ENCODE measurements around the gene MRC1.
"Not testable (repeated sequence)": the region's sequence is repeated elsewhere in the genome, so short reads cannot be mapped to it uniquely, and the experiment has no call there.

MRC1 gene

DNA sequence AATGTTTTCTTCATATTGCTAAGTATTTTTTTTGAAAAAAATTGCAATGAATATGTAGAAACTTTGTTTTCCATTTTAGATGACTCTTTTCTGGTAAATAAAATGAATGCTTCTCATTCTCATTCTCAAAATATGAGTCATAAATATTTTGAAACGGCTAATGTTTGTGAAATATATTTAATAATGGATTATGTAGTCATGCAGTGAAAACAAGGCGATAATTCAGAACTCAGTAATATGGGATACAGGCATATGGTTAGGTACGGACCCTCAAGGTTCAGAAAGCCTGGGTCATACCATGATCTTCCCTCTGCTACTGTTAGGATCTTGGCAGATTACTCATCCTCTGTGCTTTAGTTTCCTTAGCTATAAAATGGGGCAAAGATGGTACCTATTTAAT is 96.3 kb downstream of the MRC1 start:
- DNase-seq: no peak

DNA sequence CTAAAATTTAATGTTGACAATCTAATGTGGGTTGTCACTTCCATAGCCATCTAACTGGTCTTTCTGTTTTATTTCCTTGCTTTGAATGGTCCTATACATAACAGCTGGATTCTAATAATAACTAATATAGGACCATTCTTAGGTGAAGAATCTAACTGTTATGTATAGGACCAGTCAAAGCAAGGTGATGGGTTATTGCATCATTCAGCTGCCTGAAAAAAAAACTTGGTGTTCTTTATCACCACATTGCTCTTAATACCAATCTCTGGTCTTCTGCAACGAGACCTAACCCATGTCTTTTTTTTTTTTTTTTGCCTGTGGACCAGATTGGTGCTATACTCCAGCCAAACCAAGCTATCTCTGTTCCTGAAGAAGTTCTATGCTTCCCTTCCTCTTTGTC is 96.9 kb downstream of the MRC1 start:
- DNase-seq: no peak

DNA sequence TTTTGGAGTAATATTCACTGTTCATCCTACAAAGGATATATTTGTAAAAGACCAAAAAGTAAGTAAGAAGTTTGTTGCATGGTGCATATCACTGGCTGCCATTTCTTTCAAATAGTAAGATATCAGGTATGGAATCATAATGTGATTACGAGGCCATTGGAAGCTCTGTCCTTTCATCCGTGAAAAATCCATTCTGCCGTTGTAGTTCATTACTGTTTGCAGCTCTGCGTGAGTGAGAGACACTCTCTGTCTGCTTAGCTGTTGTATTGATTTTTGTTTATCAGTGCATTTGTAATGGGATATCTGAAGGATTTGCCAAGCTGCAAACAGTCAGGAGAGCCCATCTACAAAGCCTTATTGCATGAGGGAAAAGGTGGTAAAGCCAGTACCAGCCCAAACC is 98.5 kb downstream of the MRC1 start:
- no peak for DNase-seq

DNA sequence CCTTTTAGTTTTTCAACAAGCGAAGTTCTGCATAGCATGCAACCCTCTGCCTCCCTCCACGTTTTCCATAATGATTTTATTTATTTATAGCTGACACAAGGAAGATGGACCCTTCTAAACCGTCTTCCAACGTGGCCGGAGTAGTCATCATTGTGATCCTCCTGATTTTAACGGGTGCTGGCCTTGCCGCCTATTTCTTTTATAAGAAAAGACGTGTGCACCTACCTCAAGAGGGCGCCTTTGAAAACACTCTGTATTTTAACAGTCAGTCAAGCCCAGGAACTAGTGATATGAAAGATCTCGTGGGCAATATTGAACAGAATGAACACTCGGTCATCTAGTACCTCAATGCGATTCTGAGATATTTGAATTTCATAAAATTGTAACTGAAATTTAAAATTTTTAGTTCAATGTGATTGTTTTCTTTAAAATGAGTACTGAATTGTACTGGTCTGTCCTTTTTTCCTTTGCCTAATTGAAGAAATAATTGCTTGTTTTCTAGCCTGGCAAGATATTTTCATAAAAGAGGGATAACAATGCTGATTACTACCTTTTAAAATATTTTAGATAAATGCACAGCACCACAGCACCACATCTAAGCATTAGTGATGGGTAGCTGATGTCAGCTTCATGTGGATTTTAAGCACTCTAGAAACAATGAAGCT is 101.1 kb downstream of the MRC1 start:
- DNase-seq: peak in 9 of 56 donors; percentile 1 to 24 (median 3)

DNA sequence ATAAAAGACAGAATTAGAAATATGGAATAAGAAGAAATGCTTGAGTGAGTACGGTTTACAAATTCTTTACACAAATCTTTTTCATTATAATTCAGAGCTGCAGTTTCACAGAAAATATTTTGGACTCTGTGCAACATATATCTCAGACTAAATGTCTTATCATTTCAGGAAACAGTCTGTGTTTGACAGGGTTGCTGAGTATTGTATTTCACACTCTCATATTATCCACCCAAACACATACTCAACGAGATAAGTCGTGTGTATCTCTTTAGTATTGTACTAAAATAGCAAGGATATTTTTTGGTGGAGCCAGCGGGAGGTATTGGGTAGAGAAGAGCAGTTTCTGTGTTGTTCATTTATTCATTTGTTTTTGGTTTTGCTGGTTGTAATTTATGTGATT is 103.6 kb downstream of the MRC1 start:
- DNase-seq: no peak

DNA sequence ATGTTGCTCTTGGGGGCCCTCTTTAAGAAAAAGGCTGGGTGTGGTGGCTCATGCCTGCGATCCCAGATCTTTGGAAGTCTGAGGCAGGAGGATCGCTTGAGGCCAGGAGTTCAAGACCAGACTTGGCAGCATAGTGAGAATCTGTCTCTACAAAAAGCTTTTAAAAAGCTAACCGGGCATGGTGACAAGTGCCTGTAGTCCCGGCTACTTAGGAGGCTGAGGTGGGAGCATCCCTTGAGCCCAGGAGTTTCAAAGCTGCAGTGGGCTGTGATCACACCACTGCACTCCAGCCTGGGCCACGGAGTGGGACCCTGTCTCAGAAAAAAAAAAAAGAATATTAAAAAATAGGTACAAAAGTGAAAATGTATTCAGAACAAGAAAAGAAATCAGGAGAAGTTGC is 104.5 kb downstream of the MRC1 start:
- no peak for DNase-seq

DNA sequence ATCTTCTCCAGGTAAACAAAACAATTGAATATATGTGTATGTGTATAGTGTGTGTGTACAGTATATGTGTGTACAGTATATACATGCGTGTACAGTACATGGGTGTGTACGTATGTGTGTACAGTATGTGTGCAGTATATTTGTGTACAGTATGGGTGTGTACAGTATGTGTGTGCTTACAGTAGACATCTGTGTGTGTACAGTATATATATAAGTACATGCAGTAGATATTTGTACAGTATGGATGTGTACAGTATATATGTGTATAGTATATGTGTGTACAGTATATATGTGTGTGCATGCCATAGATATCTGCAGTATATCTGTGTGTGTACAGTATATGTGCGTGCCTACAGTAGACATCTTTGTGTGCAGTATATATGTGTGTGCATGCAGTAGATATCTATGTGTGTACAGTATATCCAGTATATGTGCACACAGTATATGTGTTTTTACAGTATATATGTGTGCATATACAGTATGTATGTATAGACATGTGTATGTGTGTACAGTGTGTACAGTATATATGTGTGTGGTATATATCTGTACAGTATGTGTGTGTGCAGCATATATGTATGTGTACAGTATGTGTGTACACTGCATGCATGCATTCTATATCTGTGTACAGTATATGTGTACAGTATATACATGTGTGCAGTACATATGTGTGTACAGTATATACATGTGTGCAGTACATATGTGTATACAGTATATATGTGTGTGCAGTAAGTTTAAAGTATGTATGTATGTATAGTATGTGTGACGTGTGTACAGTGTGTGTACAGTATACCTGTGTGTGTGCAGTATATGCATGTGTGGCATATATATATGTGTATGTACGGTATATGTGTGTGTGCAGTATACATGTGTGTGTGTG is 105.3 kb downstream of the MRC1 start:
- DNase-seq: no peak

DNA sequence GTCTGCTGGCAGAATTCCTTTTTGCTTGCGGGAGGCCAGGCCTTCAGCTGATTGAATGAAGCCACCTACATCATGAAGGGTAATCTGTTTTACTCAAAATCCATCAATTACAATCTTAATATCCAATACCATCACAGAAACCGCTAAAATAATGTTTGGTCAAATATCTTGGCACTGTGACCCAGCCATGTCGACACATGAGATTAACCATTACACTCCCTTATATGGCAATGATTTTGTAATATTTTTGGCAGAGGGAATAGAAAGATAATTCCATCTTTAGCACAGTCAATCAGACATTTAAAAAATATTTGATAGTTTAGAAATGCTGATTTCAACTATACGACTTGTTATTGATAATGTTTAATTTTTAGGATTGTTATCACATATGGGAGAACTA is 106.0 kb downstream of the MRC1 start:
- no peak for DNase-seq

DNA sequence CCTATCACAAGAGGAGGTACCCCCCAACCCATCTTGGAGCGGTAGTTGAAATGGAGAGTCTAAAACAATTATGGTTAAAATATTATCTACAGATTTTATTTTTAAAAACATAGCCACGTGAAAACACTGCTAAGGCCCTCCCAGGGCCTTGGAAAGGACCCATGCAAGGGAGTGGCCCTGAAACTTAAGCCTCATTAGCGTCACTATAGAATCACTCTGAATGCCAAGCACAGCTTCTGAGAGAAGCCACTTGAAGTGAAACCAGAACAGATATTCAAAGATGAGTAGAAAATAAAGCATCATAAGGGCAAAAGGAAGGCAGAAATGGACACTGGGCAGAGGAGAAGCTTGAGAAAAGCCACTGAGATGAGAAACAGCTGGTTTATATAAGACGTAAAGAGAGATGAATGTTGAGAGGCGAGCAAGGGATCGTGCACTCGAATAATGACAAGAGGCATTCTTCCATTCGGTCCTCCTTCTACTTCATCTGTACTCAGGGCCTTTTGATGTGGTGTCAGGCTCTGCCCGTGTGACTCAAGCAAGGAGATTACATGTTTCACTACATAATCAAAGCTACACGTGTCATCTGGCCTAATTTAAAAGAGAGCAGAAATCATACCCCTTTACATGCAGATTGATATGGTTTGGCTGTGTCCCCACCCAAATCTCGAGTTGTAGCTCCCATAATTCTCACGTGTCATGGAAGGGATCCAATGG is 109.2 kb downstream of the MRC1 start:
- DNase-seq: no peak

DNA sequence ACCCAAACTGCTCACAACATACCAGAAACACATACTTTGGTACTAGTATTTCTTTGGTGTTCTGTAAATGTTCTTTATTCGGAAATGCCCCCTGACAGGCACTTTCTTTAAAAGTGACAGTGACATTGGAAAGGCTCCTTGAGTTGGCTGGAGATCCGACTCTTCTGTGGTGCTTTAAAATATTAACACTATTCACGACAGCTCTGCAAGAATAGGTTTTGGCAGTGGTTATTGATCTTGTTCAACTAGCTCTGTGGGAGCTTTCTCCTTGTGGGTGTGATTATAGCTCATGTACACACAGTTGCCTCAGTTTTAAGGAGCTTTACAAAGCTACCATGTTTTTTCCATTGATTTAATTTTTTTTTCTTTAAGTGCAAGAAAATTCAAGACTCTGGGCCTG is 112.2 kb downstream of the MRC1 start:
- DNase-seq: no peak

DNA sequence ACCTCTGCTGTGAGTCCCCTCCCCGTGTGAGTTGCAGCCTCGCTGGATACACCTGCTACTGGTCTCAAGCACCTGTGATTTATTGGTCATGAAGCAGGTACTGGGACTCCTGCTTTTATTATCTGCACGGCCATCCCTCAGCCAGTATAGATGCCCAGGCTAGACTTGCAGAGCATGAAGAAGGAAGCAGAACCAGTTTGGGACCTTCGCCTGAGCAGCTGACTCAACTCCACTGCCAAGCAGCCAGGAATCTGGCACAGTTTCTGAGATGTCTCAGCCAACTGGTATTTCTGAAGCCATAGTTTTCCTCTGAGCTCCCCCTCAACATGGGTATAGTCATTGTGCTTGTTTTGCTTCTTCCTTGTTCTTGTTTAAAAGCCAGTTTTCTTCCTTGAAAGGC is 114.6 kb downstream of the MRC1 start:
- DNase-seq: peak in 23 of 56 donors; percentile 2 to 51 (median 17)

DNA sequence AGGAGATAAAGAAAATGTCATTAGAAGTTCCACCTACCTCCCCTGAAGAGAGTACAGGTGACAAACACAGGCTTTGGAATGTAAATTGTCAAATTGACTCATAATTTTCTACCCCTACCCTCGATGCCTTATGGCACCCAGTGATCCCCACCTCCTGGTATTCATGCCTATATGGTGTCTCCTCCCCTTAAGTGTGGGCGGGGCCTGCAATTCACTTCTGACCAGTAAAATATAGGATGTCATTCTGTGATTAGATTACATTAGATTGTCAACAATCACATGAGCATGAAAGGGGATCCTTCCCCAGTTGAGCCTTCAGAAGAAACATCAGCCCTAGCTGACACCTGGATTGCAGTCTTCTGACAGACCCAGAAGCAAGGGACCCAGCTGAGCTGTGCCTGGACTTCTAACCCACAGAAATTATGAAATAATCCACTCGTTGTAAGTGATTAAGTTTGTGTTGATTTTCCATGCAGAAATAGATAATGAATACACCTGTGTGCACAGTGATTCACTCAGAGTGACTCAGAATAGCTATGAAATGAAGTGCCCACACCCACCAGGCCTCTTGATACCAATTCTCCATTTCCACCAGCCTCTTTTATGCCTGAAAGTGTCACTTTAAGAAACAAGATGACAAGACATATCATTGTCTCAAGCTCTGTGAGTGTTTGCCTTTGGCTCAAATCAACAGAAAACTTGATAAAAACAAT is 134.0 kb downstream of the MRC1 start:
- no peak for DNase-seq

DNA sequence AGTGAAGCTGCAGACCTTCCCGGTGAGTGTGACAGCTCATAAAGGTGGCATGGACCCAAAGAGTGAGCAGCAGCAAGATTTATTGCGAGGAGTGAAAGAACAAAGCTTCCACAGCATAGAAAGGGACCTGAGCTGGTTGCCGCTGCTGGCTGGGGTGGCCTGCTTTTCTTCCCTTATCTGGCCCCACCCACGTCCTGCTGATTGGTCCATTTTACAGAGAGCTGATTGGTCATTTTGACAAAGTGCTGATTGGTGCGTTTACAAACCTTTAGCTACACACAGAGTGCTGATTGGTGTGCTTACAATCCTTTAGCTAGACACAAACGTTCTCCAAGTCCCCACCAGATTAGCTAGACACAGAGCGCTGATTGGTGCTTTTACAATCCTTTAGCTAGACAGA is 141.1 kb downstream of the MRC1 start:
- not testable (repeated sequence) for DNase-seq

DNA sequence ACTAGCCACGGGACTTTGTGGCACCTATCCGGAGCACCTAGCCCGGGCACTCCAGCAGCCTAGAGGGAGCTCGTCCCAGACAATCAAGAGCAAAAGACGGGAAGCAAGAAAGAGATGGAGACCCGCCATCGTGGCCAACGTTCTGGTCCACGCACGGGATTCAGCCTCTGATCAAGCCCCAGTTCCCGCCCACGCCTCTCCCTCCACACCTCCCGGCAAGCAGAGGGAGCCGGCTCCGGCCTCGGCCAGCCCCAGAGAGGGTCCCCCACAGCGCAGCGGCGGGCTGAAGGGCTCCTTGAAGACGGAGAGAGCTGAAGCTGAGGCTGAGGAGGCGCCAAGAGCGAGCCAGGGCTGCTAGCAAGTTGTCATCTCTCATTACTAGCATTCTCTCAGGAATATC is 141.6 kb downstream of the MRC1 start:
- no peak for DNase-seq

DNA sequence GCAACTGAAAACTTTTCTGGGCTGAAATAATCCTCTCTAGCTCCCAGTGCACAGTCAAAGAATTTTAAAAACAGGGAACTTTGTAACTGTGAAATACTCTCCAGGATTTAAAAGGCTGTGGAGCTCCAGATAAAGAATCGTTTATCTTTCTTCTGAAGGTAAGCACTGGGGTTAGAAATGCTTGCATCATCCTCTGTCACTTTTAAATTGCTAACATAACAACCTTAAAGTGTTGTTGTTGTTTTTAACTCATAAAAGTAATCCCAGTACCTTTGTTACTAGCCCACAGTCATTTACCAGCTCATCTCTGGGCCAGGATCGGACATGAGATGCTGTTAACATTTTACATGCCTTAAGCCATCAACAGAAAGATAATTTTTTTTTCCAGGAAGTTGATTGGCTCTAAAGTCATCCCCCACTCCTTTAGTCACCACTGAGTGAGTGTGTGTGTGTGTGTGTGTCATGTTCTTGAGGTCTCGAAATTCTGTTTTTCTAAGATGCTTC is 142.8 kb downstream of the MRC1 start, which contains the start of gene SLC39A12:
SLC39A12 (plus strand) TSS at position 51 of the 504 bp plus-strand sequence. CDS start 1,359 bp downstream, outside the sequence.
- no peak for DNase-seq

DNA sequence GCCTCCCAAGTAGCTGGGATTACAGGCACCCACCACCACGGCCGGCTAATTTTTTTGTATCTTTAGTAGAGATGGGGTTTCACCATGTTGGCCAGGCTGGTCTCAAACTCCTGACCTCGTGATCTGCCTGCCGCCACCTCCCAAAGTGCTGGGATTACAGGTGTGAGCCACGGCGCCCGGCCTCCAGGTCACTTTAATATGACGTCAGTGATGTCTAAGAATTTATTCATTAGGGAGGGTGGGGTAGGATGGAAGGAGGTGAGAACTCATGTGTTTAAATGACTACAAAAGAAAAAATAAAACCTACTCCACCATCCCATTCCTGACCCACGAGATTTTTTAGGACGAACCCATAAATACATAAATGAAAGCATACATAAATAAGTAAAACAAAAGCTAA is 145.2 kb downstream of the MRC1 start:
- not testable (repeated sequence) for DNase-seq

DNA sequence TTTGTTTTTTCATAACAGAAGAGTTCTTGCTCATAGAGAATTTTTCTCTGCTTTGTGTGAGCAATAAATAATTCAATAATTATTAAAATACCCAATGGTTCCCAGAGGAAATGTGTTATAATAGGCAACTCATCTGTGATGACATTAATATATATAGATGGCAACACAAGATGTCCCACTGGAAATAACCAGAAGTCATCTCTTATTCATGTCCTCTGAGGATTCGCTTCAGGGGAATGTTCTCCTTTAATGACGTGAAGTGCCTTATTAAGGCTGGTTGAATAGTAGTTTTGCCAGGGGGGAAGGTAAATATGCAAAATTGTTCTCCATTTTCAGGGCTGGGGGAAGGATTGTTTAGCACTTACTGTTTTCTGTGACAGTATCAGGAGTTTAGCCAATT is 145.7 kb downstream of the MRC1 start:
- no peak for DNase-seq

DNA sequence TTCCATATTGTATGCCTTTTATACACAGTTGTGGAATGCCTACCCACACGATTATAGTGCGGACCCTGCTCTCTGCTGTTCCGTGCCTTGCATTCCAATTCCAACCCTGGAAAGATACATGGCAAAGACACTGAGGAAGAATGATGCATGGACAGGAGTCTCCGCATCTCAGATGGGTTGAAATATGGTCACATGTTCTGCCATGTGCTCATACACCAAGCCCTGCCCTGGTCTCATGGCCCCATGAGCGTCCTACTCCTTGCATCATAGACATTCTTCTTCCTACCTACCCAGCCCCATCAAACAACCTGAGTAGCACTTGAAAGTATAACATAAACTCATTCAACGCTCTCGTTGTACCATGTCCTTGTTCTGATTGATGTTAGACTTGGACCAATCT is 148.9 kb downstream of the MRC1 start:
- DNase-seq: no peak

DNA sequence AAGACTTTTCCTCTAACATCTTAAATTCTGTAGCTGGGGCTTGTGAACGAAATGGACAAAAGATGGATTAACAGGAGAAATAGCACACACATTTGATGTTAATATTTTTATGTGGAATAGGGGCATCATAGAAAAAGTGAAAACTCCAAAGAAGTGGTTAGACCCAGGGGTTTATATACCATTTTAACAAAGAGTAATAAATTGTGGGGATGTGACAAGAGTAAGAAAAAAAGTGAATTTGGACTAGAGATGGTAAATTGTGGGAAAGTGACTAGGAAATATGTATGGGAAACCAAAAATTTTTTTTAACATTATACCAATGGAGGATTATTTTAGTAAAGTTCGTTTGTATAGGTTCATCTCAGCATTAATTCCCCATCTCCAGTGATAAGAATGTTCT is 150.7 kb downstream of the MRC1 start:
- DNase-seq: no peak
